Measurements from ENCODE around the gene CTBS.
"Not testable (repeated sequence)": the region's sequence is repeated elsewhere in the genome, so short reads cannot be mapped to it uniquely, and the experiment has no call there.

Gene CTBS

GRCh38 chr1:84571150-84571535 is 3.1 kb downstream of the CTBS start:
- H3K4me3 Mint-ChIP-seq: no peak overlapping the region
- H3K27me3 Mint-ChIP-seq: no peaks in the 10 kb centered on the region
- H3K4me1 Mint-ChIP-seq: peaks cover 36% of the 10 kb centered on the region
- no peaks in the 10 kb centered on the region for H3K9me3 Mint-ChIP-seq
- CTCF ChIA-PET: no interaction called here
- H3K27ac Mint-ChIP-seq: no peak overlapping the region
- peaks cover 42% of the 10 kb centered on the region for H3K36me3 Mint-ChIP-seq
- DNase-seq: no peak

DNA sequence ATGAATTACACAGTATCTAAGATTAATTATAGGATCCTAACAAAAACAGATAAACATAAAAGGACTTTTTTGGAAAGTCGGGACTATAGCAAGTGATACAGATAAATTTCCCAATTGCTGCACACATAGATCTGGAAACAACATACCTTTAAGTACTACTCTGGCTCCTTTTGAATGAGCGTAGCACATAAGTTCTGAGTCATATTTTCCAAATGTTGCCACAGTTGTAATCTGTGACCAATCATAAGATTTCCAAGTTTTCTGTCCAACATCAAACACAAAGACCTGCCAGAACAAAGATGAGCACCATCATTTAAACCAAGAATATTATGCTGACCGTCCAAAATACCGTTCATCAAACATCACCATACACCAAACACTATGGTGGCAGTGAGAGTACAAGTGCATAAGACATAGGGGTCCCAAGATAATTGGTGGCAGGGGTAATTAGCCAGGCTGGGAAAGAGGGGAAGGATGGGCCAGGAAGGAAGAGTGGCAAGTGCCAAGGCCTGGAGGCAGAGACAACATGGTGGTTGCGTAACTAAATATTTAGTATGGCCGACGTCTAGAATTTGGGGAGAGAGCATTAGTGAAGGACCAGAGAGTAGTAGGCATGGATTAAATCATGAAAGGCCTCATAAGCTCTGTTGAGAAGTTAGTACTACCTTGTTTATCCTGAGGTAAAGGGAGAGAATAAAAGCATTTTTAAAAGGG is 3.6 kb downstream of the CTBS start:
- CTCF ChIA-PET: no interaction called here
- Mint-ChIP-seq H3K27me3 (no peaks in the 10 kb centered on the region), H3K27ac (no peak overlapping the region), H3K4me3 (no peak overlapping the region), H3K9me3 (no peaks in the 10 kb centered on the region), H3K4me1 (peaks cover 36% of the 10 kb centered on the region), H3K36me3 (peaks cover 42% of the 10 kb centered on the region)
- DNase-seq: no peak

- Mint-ChIP-seq H3K27me3 (no peaks in the 10 kb centered on the region), H3K36me3 (peaks cover 44% of the 10 kb centered on the region), H3K4me3 (no peak overlapping the region), H3K27ac (no peak overlapping the region), H3K9me3 (no peaks in the 10 kb centered on the region), H3K4me1 (peaks cover 29% of the 10 kb centered on the region)
- CTCF ChIA-PET: no interaction called here
- no peak for DNase-seq
These were observed 5.0 kb downstream of the CTBS start for GRCh38 chr1:84569216-84569615.

DNA sequence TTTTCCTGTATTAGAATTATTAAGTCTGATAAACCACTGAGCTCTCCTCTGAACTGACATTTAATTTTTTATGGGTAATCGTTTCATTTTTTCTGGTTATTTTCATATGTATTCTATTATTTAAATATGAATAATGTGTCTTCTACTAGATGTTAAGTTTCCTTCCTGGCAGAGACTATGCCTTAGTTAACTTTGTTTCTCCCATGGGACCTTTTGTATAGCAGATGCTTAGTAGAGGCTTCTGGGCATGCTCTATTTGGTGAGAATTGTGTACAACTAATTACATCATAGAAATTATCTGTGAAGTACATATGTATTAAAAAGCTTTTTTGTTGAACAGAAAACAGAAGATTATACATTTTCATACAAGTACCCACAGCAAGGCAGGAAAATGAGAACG is 23.4 kb downstream of the CTBS start:
- H3K27me3 Mint-ChIP-seq: no peaks in the 10 kb centered on the region
- H3K4me3 Mint-ChIP-seq: no peak overlapping the region
- no peaks in the 10 kb centered on the region for H3K9me3 Mint-ChIP-seq
- DNase-seq: no peak
- no peak overlapping the region for H3K27ac Mint-ChIP-seq
- H3K4me1 Mint-ChIP-seq: no peaks in the 10 kb centered on the region
- H3K36me3 Mint-ChIP-seq: peaks cover 11% of the 10 kb centered on the region
- CTCF ChIA-PET: interaction anchor here (0.9 kb wide), 1 partner anchor 71 kb away, joined by 4 read pairs; no protein-coding TSS in a partner anchor

DNA sequence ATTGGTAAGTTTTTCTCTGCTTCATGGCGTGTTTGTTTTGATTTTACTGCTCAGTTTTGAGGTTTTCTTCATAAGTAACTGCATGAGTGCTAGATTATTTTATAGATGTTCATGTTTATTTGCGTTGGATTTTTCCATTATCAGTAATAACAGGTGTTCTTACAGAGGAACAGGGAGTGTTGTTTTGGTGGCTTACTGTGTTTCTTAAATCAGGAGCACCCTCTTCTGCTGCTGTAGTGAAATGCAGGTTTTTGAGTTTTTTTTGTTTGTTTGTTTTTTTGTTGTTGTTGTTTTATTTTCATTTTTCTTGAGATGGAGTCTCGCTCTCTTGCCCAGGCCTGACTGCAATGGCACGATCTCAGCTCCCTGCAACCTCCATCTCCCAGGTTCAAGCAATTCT is 32.6 kb downstream of the CTBS start:
- Mint-ChIP-seq H3K4me3 (no peak overlapping the region), H3K36me3 (peaks cover 14% of the 10 kb centered on the region), H3K9me3 (no peaks in the 10 kb centered on the region), H3K27ac (no peak overlapping the region), H3K4me1 (peaks cover 20% of the 10 kb centered on the region), H3K27me3 (no peaks in the 10 kb centered on the region)
- no peak for DNase-seq
- CTCF ChIA-PET: interaction anchor here (0.8 to 1.3 kb wide), 2 partner anchors 99 to 230 kb away, joined by 4 to 8 read pairs; no protein-coding TSS in a partner anchor

- Mint-ChIP-seq H3K27ac (no peak overlapping the region), H3K4me1 (peaks cover 20% of the 10 kb centered on the region), H3K27me3 (no peaks in the 10 kb centered on the region), H3K36me3 (peaks cover 14% of the 10 kb centered on the region), H3K9me3 (no peaks in the 10 kb centered on the region), H3K4me3 (no peak overlapping the region)
- CTCF ChIA-PET: interaction anchor here (1.3 kb wide), 1 partner anchor 98 kb away, joined by 4 read pairs; no protein-coding TSS in a partner anchor
- DNase-seq: no peak
These were observed 33.5 kb downstream of the CTBS start for GRCh38 chr1:84540759-84541158.

- H3K4me3 Mint-ChIP-seq: no peak overlapping the region
- CTCF ChIA-PET: interaction anchor here (0.6 to 1.3 kb wide), 2 partner anchors 97 to 106 kb away, joined by 3 to 4 read pairs; no protein-coding TSS in a partner anchor
- H3K27ac Mint-ChIP-seq: no peak overlapping the region
- no peaks in the 10 kb centered on the region for H3K9me3 Mint-ChIP-seq
- H3K36me3 Mint-ChIP-seq: peaks cover 14% of the 10 kb centered on the region
- peaks cover 20% of the 10 kb centered on the region for H3K4me1 Mint-ChIP-seq
- no peaks in the 10 kb centered on the region for H3K27me3 Mint-ChIP-seq
- no peak for DNase-seq
These were observed 34.3 kb downstream of the CTBS start for GRCh38 chr1:84539972-84540371.

DNA sequence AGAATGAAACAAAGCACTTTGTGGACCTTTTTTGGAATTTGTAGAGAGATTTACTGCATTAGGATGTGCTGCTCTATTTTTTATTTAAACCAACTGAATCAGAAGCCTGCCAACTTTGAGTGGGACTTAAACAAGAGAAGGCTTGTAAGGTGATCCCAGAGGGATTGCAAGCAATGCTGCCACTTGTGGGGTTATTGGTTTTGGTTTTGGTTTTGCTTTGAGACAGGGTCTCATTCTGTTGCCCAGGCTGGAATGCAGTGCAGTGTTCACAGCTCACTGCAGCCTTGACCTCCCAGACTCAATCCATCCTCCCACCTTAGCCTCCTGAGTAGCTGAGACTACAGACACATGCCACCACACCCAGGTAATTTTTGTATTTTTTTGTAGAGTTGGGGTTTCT is 35.6 kb downstream of the CTBS start:
- H3K27ac Mint-ChIP-seq: no peak overlapping the region
- H3K36me3 Mint-ChIP-seq: peaks cover 14% of the 10 kb centered on the region
- DNase-seq: no peak
- no peak overlapping the region for H3K4me3 Mint-ChIP-seq
- CTCF ChIA-PET: interaction anchor here (0.6 to 1.1 kb wide), 3 partner anchors 15 to 35 kb away, joined by 3 read pairs; no protein-coding TSS in a partner anchor
- no peaks in the 10 kb centered on the region for H3K9me3 Mint-ChIP-seq
- H3K4me1 Mint-ChIP-seq: peaks cover 20% of the 10 kb centered on the region
- H3K27me3 Mint-ChIP-seq: no peaks in the 10 kb centered on the region

GRCh38 chr1:84525779-84526178 is 48.5 kb downstream of the CTBS start:
- Mint-ChIP-seq H3K27me3 (no peaks in the 10 kb centered on the region), H3K4me1 (no peaks in the 10 kb centered on the region), H3K9me3 (no peaks in the 10 kb centered on the region), H3K4me3 (no peak overlapping the region), H3K36me3 (no peaks in the 10 kb centered on the region), H3K27ac (no peak overlapping the region)
- DNase-seq: no peak
- CTCF ChIA-PET: no interaction called here

GRCh38 chr1:84524590-84524989 is 49.6 kb downstream of the CTBS start:
- DNase-seq: no peak
- H3K27me3 Mint-ChIP-seq: no peaks in the 10 kb centered on the region
- no peak overlapping the region for H3K27ac Mint-ChIP-seq
- no peak overlapping the region for H3K4me3 Mint-ChIP-seq
- H3K36me3 Mint-ChIP-seq: no peaks in the 10 kb centered on the region
- no peaks in the 10 kb centered on the region for H3K9me3 Mint-ChIP-seq
- CTCF ChIA-PET: no interaction called here
- no peaks in the 10 kb centered on the region for H3K4me1 Mint-ChIP-seq

DNA sequence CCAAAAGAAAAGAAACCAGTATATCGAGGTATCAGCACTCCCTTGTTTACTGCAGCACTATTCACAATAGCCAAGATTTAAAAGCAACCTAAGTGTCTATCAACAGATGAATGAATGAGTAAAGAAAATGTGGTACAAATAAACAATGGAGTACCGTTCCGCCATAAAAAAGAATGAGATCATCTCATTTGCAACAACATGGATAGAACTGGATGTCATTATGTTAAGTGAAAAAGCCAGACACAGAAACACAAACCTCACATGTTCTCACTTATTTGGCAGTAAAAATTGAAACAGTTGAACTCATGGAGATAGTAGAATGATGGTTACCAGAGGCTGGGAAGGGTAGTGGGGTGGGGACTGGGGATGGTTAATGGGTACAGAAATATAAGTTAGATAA is 63.6 kb downstream of the CTBS start:
- H3K27ac Mint-ChIP-seq: no peak overlapping the region
- H3K4me3 Mint-ChIP-seq: no peak overlapping the region
- H3K36me3 Mint-ChIP-seq: peaks cover 15% of the 10 kb centered on the region
- peaks cover 11% of the 10 kb centered on the region for H3K9me3 Mint-ChIP-seq
- DNase-seq: no peak
- CTCF ChIA-PET: no interaction called here
- H3K27me3 Mint-ChIP-seq: peaks cover 4% of the 10 kb centered on the region
- H3K4me1 Mint-ChIP-seq: peaks cover 16% of the 10 kb centered on the region

DNA sequence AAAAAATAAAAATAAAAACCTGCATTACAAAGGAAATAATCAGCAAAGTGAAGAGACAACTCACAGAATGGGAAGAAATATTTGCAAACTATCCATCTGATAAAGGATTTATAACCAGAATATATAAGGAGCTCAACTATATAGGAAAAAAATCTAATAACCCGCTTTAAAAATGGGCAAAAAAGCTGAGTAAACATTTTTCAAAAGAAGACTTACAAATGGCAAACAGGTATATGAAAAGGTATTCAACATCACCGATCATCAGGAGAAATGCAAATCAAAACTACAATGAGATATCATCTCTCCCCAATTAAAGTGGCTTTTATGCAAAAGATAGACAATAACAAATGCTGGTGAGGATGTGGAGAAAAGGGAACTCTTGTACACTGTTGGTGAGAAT is 64.1 kb downstream of the CTBS start:
- Mint-ChIP-seq H3K4me1 (peaks cover 17% of the 10 kb centered on the region), H3K4me3 (no peak overlapping the region), H3K9me3 (peaks cover 11% of the 10 kb centered on the region)

GRCh38 chr1:84509029-84509428 is 65.2 kb downstream of the CTBS start:
- H3K4me3 Mint-ChIP-seq: no peak overlapping the region
- H3K4me1 Mint-ChIP-seq: peaks cover 28% of the 10 kb centered on the region
- CTCF ChIA-PET: no interaction called here
- H3K36me3 Mint-ChIP-seq: peaks cover 23% of the 10 kb centered on the region
- peaks cover 4% of the 10 kb centered on the region for H3K27me3 Mint-ChIP-seq
- H3K9me3 Mint-ChIP-seq: peaks cover 11% of the 10 kb centered on the region
- DNase-seq: no peak
- no peak overlapping the region for H3K27ac Mint-ChIP-seq

More for the DNA sequence above, 64.1 kb downstream of the CTBS start:
- no peak overlapping the region for H3K27ac Mint-ChIP-seq
- DNase-seq: no peak
- H3K36me3 Mint-ChIP-seq: peaks cover 19% of the 10 kb centered on the region
- H3K27me3 Mint-ChIP-seq: peaks cover 4% of the 10 kb centered on the region
- CTCF ChIA-PET: no interaction called here

DNA sequence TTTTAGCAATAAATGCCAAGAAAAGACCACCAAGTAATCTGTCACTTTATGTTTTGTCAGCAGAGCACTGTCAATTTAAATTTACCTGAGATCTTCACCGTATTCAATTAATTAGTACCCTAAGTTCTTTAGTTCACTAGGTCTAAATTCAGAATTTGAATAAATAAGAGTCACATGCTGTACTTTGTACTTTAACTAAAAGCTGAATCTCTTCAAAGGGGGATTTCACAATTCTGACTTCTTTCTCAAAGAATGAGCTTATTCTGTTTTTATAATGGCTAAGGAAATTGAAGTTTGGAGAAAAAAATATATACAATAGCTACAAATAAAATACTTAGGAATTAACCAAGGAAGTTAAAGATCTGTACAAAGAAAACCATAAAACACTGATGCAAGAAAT is 65.7 kb downstream of the CTBS start:
- Mint-ChIP-seq H3K36me3 (peaks cover 23% of the 10 kb centered on the region), H3K4me3 (peak overlapping the region; percentile 4), H3K4me1 (peaks cover 34% of the 10 kb centered on the region), H3K9me3 (peaks cover 11% of the 10 kb centered on the region), H3K27ac (no peak overlapping the region), H3K27me3 (peaks cover 4% of the 10 kb centered on the region)
- CTCF ChIA-PET: no interaction called here
- DNase-seq: no peak

DNA sequence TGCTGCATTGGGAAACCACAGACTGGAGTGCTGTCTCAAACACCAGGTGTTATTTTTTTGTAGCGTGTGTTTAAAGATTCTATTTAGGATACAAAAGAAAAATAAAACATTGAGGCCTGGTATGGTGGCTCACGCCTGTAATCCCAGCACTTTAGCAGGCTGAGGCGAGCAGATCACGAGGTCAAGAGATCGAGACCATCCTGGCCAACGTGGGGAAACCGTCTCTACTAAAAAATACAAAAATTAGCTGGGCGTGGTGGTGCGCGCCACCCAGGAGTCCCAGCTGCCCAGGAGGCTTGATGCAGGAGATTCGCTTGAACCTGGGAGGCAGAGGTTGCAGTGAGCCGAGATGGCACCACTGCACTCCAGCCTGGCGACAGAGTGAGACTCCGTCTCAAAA is 66.4 kb downstream of the CTBS start:
- H3K27me3 Mint-ChIP-seq, DNase-seq, H3K4me3 Mint-ChIP-seq, CTCF ChIA-PET, H3K27ac Mint-ChIP-seq: not testable (repeated sequence)
- Mint-ChIP-seq H3K4me1 (peaks cover 40% of the 10 kb centered on the region), H3K36me3 (peaks cover 23% of the 10 kb centered on the region), H3K9me3 (peaks cover 11% of the 10 kb centered on the region)

Data from activated naive CD4-positive, alpha-beta T cell treated with anti-CD3 and anti-CD28 coated beads, Interleukin-2, amount 10 ng/mL, durations not matched to agents 7 days and 5 days (primary cell).